Tongue (tissue), 2 donors: ENCODE measurements around the gene ZSWIM5. TPM values are rescaled to one million over a fixed set of nuclear protein-coding genes. Genes with fewer than 3 reads are reported as not detected.
"Not testable (repeated sequence)": the region's sequence is repeated elsewhere in the genome, so short reads cannot be mapped to it uniquely, and the experiment has no call there.

Experiments used
- DNase-seq: peaks from one replicate; pipeline ENCODE4 v3.0.0-alpha.2; 2015
- total RNA-seq: library from RNA; depleted of rRNA; stranded (reverse); fragments of >200 nt; gene quantifications from one replicate; pipeline ENCODE4 v1.2.3, GENCODE V29; 2014

ZSWIM5 gene
- total RNA-seq, 1 donor from 2014 or later: 1.4 TPM

DNA sequence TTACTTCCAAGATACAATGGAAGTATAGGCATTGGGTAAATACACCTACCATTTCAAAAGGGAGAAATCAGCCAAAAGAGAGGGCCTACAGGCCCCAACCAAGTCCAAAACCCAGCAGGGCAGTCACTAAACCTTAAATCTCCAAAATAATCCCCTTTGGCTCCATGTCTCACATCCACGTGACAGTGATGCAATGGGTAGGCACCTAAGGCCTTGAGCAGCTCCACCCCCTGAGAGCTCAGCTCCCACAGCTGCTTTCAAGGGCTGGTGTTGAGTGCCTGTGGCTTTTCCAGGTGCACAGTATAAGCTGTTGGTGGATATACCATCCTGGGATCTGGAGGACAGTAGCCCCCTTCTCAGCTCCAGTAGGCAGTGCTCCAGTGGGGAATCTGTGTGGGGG lies 121.8 kb downstream of the ZSWIM5 start:
- DNase-seq: no peak

DNA sequence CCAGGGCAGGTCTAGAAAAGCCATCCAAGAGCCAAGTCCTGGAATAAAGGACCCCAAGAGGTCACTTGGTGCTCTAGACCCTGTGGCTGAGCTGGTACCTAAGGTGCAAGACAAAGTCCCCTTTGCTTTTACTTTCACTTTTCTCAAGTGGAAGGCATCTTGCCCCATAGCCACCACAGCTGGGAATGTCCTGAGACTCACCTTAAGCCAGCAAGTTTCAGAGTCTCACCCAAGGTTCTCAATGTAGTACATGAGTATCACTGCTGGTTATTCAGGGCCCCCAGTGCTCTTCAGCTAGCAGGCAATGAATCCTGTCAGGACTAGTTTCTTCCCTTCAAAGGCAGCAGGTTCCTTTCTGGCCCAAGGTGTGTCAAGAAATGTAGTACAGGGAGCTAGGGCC lies 126.9 kb downstream of the ZSWIM5 start:
- no peak for DNase-seq

- DNase-seq: not testable (repeated sequence)
These were observed 129.4 kb downstream of the ZSWIM5 start for GRCh38 chr1:45076959-45077358.

DNA sequence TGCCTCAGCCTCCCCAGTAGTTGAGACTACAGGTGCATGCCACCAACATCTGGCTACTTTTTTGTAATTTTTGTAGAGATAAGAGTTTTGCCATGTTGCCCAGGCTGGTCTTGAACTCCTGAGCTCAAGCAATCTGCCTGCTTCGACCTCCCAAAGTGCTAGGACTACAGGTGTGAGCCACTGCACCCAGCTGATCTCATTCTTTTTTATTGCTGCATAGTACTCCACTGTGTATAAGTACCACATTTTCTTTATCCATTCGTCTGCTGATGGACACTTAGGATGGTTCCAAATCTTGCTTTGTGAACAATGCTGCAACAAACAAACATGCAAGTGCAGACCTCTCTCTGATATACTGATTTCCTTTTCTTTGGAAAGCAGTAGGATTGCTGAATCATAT lies 134.8 kb downstream of the ZSWIM5 start:
- DNase-seq: no peak

DNA sequence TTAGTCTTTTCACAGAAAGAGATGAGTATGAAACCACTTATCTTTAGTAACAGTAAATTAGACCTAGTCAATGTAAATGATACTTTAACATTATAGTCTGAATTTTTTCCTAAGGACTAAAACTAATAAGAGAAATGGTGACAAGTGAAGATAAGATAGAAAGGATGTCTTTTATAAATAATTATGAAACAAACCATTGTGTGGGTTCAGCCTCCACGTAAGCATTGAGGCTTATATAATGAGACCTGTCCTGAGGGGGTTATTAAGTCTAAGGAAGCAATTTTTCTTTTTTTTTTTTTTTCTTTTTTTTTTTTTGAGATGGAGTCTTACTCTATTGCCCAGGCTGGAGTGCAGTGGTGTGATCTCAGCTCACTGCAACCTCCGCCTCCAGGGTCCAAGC lies 138.6 kb downstream of the ZSWIM5 start:
- no peak for DNase-seq

DNA sequence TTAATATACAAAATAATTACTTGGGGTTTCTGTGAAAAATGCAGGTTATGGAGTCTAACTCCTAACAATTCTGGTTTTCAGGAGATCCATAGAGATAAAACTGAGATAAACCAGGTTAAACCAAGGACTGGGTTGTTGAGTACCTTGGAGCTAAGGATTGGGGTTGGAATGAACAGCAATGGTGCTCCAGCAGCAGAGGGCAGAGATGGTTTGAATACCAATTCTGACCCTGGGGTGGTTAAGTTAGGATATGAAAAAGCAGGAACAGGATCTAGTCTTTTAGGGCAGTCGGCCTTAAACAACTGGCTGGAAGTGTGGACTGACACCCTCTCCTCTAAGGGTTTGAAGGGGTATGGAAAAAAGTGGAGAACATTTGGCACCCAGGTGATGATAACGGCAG lies 141.3 kb downstream of the ZSWIM5 start:
- no peak for DNase-seq

DNA sequence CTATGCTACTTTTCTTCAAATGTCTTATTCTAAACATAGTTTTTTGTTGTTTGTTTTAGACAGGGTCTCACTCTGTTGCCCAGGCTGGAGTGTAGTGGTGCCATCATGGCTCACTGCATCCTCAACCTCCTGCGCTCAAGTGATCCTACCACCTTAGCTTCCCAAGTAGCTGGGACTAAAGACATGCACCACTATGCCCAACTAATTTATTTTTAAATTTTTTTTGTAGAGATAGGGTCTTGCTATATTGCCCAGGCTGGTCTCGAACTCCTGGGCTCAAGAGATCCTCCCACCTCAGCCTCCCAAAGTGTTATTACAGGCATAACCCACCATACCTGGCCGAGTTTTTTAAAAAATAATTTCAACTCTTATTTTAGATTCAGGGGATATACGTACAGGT lies 143.9 kb downstream of the ZSWIM5 start:
- DNase-seq: not testable (repeated sequence)

DNA sequence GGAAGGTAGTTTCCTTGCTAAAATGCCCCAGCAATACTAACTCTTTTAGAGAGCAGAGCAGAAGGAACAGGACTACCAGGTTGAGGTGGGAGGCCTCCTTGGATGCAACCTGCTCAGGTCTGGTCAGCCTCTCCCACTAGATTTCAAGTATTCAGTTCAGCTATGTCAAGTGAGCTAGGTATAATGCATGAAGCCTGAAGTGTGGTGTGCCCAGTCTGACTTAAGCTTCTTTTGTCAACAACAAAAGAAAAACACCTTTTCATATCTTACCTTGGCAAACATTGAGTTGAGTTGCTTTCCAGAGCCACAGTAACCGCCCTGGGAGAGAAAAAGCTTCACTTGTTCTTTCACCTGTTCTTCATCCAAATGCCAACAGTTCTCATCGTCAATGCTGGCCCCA lies 146.6 kb downstream of the ZSWIM5 start:
- DNase-seq: no peak

- no peak for DNase-seq
These were observed 148.9 kb downstream of the ZSWIM5 start for GRCh38 chr1:45057542-45057941.

DNA sequence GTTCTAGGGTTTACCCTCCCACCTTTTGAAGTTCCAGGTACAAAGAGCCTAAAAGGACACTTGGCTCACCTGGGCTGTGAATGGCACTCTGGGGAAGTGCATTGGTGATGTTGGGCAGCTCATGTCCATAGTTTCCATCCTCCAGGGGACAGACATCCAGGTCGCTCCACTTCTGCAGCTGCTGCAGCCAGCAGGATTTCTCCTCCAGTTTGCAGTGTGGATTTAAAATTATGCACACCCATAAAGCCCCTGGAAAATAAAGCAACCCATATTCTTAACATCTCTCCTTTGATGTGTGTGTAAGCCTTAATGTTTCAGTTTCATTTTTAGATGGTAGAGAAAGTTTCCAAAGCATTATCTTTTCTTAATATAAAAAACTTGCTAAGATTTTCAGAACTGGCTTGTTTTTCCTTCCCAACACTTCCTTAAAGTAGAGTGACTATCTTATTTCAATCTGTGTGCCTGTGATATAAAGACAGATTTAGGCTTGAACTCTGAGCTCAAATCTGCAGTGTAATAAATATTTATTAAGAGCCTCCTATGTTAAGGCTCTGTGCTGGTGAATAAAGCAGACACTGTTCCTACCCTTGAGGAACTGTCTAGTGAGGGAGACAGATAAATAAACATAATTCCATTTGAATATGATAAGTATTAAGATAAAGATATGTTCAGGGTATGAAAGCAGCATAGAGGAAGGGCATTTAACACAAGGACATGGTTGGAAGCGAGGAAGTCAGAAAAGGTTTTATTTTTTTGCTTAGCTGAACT lies 155.2 kb downstream of the ZSWIM5 start:
- no peak for DNase-seq

- DNase-seq: no peak
These were observed 159.4 kb downstream of the ZSWIM5 start for GRCh38 chr1:45047032-45047431.

DNA sequence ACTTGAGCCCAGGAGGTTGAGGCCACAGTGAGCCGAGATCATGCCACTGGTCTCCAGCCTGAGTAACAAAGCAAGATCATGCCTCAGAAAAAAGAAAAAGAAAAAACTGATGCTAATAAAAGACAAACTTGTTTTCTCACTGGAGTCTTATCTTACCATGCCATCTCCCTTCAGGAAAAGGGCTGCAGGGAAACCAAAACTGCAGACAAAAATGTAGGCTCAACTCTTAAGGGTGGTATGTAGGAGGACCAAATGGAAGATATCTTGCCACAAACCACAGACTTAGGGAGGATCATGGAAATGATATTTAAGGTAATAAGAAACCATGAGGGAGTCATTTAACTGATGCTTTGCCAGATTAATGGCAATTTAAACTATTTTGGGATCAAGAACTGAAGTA lies 161.5 kb downstream of the ZSWIM5 start:
- DNase-seq: no peak

DNA sequence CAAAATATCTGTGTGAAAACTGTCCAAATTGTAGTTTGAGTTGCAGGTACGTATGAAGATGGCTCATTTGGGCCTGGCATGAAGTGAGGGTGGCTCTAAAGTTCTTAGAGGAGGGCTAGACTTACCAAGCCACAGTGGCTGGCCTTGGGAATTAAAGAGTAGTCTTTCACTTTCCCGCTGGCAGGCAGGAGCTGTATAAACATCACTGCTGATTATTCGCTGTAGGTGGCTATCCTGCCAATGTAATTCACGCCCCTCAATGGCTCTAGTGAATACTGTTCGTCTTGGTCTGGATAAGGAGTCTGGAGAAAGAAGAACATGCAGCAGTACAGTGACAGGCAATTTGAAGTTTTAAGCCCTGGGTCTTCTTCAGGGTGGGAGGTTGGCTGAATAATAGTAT lies 163.3 kb downstream of the ZSWIM5 start:
- no peak for DNase-seq

GRCh38 chr1:45040297-45040696 lies 166.1 kb downstream of the ZSWIM5 start:
- no peak for DNase-seq

GRCh38 chr1:45038661-45039364 lies 167.6 kb downstream of the ZSWIM5 start:
- DNase-seq: no peak

GRCh38 chr1:45038240-45038639 lies 168.2 kb downstream of the ZSWIM5 start:
- DNase-seq: no peak

DNA sequence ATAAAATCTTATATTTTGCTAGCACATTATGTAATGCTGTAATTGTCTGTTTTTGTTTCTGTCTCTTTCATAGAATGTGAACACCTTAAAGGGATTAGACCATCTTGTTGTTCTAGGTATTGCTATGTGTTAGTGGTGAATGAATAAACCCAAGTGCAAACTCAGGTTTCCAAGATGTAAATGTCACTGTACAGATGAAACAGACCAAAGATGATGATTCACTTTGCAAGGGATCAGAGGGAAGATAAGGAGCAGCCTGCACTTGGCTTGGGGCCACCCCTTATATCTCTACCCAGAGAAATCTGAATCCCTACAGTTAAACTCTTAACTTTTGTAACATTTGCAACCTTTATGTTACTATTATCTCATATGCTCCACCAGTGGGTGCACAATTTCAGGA lies 168.9 kb downstream of the ZSWIM5 start:
- no peak for DNase-seq

DNA sequence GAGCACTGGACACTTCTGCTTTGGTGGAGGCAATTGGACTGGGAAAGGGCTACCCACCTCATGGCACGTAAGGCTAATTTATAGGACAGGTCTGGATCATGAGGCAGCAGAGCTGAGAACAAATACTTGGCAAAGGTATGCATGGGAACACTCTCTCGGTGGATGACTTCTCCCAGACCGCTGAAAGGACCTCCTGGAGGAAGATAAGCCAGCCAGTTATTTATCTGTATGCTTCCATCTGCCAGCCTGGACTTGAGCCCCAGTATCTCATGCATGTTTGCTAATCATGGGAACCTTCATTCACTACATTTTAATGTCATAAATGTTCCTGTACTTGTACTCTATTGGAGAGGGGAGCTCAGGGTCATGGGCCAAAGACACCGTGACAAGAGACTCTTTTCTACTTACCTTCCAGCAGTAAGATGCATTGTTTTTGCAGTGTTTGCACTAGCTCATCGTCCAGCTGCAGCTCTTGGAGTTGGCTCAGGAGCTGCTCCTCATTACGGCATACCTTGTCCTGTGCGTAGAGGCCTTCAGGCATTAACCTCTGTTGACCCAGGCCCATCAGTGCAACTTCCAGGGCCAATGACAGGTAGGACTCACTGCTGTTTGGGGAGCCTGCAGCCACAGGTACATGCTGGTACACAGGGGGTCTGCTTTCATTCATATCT lies 170.6 kb downstream of the ZSWIM5 start:
- DNase-seq: no peak

DNA sequence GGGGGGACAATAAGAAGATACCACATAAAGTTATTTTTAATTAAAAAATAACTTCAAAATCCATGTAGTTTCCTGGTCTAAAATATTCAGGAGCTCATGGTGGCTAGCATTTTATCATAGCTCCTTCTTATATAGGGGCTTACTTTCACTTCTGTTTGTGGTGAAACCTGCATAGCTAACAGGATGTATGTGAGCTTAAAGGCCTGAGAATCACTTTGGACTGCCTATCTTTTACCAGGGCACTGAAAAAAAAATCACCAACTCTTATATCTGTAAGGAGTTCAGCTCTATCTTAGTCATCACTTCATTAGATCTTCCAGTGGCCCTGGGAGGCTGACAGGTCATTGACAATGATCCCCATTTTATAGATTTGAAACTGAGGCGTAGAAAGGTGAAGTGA lies 173.0 kb downstream of the ZSWIM5 start:
- no peak for DNase-seq

DNA sequence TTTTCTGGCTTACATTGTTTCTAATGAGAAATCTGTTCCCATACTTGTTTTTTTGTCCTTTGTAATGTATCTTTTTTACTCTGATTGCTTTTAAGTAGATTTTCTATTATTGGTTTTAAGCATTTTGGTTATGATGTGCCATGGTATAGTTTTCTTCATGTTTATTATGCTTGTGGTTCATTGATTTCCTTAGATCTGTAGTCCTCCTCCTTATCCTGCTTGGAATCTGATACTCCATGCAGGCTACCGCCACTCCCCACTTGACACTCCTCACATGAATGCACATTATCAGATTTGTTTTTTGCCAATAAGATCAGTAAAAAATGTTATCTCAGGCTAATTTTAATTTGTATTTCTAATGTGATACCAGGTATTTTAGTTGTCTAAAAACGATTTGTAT lies 173.6 kb downstream of the ZSWIM5 start:
- DNase-seq: no peak

- DNase-seq: no peak
These were observed 180.0 kb downstream of the ZSWIM5 start for GRCh38 chr1:45026446-45026845.

- DNase-seq: no peak
These were observed 182.7 kb downstream of the ZSWIM5 start for GRCh38 chr1:45023663-45024062.

- peak; percentile 50 for DNase-seq
These were observed 187.7 kb downstream of the ZSWIM5 start for GRCh38 chr1:45018599-45019230.
